CD4-positive, CD25-positive, alpha-beta regulatory T cell (primary cell): ENCODE results near the gene PDPK1. TPM values are rescaled to one million over a fixed set of nuclear protein-coding genes. Genes with fewer than 3 reads are reported as not detected.
"Not testable (repeated sequence)": the region's sequence is repeated elsewhere in the genome, so short reads cannot be mapped to it uniquely, and the experiment has no call there.

Experiments
- ATAC-seq, 2 donors: fragments of 150-1000 bp; cut with Tn5 transposase; one replicate each; pipeline ENCODE4 v1.10.0; 2021; ENCODE audit warnings: low read depth in 2 of 2, moderate number of reproducible peaks in 2 of 2, moderate library complexity in 1 of 2
- DNase-seq, 3 donors: peaks; one replicate each; pipeline versions ENCODE4 v3.0.0 to v3.0.0-alpha.2; 2012 to 2022; ENCODE audit warnings: mixed read lengths in 1 of 3
- H3K27ac ChIP-seq: one replicate; pipeline ENCODE4 v1.7.0; 2013; ENCODE audit warnings: mild to moderate bottlenecking, low read length; ENCODE audit not compliant: insufficient read depth, poor library complexity, severe bottlenecking
- H3K27me3 ChIP-seq: one replicate; pipeline ENCODE4 v1.7.0; 2013; ENCODE audit warnings: low read length; ENCODE audit not compliant: control insufficient read depth, insufficient read depth
- H3K36me3 ChIP-seq: one replicate; pipeline ENCODE4 v1.7.0; 2013; ENCODE audit warnings: mild to moderate bottlenecking, low read length, moderate library complexity; ENCODE audit not compliant: control insufficient read depth, insufficient read depth
- H3K4me1 ChIP-seq: 2 replicates; pipeline ENCODE4 v1.7.0; 2013; ENCODE audit warnings: mild to moderate bottlenecking, low read length; ENCODE audit not compliant: insufficient read depth, control insufficient read depth, poor library complexity, severe bottlenecking
- H3K4me3 ChIP-seq: one replicate; pipeline ENCODE4 v1.7.0; 2013; ENCODE audit warnings: low read depth, mild to moderate bottlenecking, low read length, moderate library complexity
- H3K9me3 ChIP-seq, 2 experiments: 1 replicate in 1 of 2; 2 replicates in 1 of 2; pipeline ENCODE4 v1.7.0; 2013; ENCODE audit warnings: low read length in 2 of 2, mild to moderate bottlenecking in 1 of 2, moderate library complexity in 1 of 2; ENCODE audit not compliant: control insufficient read depth in 2 of 2
- H3K27ac Mint-ChIP-seq, 3 donors: one replicate each; pipeline ENCODE4 v1.8.0; 2020 to 2022; ENCODE audit warnings: mild to moderate bottlenecking in 3 of 3, mixed read lengths in 3 of 3, moderate library complexity in 2 of 3
- H3K27me3 Mint-ChIP-seq: one replicate; pipeline ENCODE4 v1.8.0; 2022; ENCODE audit warnings: mild to moderate bottlenecking, mixed read lengths
- H3K36me3 Mint-ChIP-seq: one replicate; pipeline ENCODE4 v1.8.0; 2020; ENCODE audit warnings: mixed read lengths
- H3K4me1 Mint-ChIP-seq, 4 donors: one replicate each; pipeline ENCODE4 v1.8.0; 2020 to 2022; ENCODE audit warnings: mixed read lengths in 4 of 4, mild to moderate bottlenecking in 1 of 4
- H3K4me3 Mint-ChIP-seq, 4 donors: one replicate each; pipeline ENCODE4 v1.8.0; 2020 to 2022; ENCODE audit warnings: mild to moderate bottlenecking in 4 of 4, mixed read lengths in 4 of 4, moderate library complexity in 3 of 4
- H3K9me3 Mint-ChIP-seq, 7 donors: one replicate each; pipeline ENCODE4 v1.8.0; 2020 to 2022; ENCODE audit warnings: mixed read lengths in 7 of 7, mild to moderate bottlenecking in 3 of 7, moderate library complexity in 2 of 7
- polyA plus RNA-seq, 4 donors: library from polyadenylated mRNA; unstranded; fragments of 300-500 nt; fragmentation: Illumina TruSeq; gene quantifications; one replicate each; pipeline ENCODE4 v1.2.3, GENCODE V29; 2021
- total RNA-seq: library from RNA; stranded (reverse); gene quantifications from one replicate; pipeline ENCODE4 v1.2.3, GENCODE V29; 2022

The PDPK1 gene
- total and polyA plus RNA-seq, 5 donors from 2014 or later = 28.0 to 57.4 (median 30.5) TPM

DNA sequence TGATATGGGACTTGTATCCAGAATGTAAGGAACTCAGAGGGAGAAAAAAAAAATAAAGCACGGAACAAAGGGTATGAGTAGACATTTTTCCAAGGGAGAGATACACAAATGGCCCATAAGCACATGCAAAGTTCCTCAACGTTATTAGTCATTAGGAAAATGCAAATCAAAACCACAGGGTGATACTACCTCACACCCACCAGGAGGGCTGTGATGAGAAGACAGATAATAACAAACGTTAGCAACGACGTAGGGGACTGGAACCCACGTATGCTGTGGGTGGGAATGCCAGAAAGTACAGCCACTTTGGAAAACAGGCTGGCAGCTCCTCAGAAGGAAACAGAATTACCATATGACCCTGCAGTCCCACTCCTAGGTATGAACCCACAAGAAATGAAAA, 34.9 kb downstream of the PDPK1 start:
- not testable (repeated sequence) for H3K36me3 Mint-ChIP-seq, DNase-seq, H3K27ac Mint-ChIP-seq, H3K4me1 Mint-ChIP-seq, H3K36me3 ChIP-seq, H3K27ac ChIP-seq, H3K4me3 Mint-ChIP-seq, ATAC-seq, H3K4me1 ChIP-seq, H3K27me3 Mint-ChIP-seq, H3K9me3 Mint-ChIP-seq, H3K9me3 ChIP-seq, H3K4me3 ChIP-seq, H3K27me3 ChIP-seq

DNA sequence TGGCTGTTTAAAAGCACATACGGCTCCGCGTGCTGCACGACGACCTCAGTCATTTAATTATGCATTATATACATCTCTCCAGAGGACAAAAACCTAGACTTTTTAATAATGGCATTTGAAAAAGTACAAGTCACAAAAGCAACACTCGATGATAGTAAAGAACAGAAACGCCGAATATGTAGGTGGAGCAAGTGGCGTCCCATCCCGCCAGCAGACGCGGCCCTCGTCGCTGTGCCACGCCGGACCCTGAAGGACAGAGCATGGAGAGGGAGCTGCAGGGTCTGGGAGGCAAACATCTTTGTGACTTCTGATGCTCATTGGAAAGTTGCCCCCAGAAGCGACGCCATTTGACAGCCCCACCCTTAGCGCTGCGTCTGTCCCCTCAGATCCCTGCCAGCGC, 38.0 kb downstream of the PDPK1 start:
- not testable (repeated sequence) for DNase-seq, H3K4me1 Mint-ChIP-seq, ATAC-seq, H3K4me3 ChIP-seq, H3K4me1 ChIP-seq, H3K27ac ChIP-seq, H3K36me3 ChIP-seq, H3K27me3 Mint-ChIP-seq, H3K36me3 Mint-ChIP-seq, H3K4me3 Mint-ChIP-seq, H3K27me3 ChIP-seq, H3K9me3 ChIP-seq, H3K9me3 Mint-ChIP-seq, H3K27ac Mint-ChIP-seq

DNA sequence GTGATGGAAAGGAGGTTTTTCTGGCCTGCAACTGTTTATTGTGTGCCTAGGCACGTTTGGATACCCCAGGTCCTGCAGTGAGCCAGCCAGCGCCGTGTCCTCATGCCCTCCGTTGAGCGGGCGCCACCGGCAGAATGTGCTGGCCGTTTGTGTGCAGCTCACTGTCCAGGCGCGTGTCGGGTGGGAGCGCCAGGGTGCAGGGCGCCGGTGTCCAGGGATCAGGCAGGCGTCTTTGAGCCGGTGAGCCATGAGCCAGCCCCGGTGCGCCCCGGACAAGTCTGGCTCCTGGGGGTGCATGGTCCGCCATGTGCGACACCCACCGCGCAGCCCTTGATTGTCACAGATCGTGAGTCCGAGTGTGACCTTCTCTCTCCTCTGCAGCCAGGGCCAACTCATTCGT, 39.2 kb downstream of the PDPK1 start:
- not testable (repeated sequence) for H3K4me3 Mint-ChIP-seq, H3K4me3 ChIP-seq, H3K27me3 ChIP-seq, H3K36me3 Mint-ChIP-seq, H3K4me1 Mint-ChIP-seq, H3K27me3 Mint-ChIP-seq, H3K4me1 ChIP-seq, ATAC-seq, DNase-seq, H3K9me3 ChIP-seq, H3K27ac ChIP-seq, H3K9me3 Mint-ChIP-seq, H3K36me3 ChIP-seq, H3K27ac Mint-ChIP-seq

DNA sequence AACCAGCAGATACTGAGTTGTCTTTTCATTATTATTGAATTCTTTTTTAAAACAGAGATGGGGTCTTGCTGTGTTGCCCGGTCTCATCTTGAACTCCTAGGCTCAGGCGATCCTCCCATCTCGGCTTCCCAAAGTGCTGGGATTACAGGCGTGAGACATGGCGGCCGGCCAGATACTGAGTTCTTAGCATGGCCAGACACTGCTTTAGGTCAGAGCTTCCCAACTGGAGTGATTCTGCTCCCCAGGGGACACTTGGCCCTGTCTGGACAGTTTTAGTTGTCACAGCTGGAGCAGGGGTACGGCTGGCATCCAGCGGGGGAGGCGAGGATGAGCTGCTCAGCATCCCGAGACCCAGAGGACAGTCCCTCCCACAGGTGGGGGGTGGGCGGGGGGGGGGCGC, 41.1 kb downstream of the PDPK1 start:
- not testable (repeated sequence) for ATAC-seq, H3K27me3 Mint-ChIP-seq, H3K4me1 Mint-ChIP-seq, H3K27ac Mint-ChIP-seq, H3K27me3 ChIP-seq, H3K9me3 ChIP-seq, H3K4me3 Mint-ChIP-seq, H3K36me3 Mint-ChIP-seq, H3K4me3 ChIP-seq, H3K36me3 ChIP-seq, H3K9me3 Mint-ChIP-seq, H3K27ac ChIP-seq, DNase-seq, H3K4me1 ChIP-seq

DNA sequence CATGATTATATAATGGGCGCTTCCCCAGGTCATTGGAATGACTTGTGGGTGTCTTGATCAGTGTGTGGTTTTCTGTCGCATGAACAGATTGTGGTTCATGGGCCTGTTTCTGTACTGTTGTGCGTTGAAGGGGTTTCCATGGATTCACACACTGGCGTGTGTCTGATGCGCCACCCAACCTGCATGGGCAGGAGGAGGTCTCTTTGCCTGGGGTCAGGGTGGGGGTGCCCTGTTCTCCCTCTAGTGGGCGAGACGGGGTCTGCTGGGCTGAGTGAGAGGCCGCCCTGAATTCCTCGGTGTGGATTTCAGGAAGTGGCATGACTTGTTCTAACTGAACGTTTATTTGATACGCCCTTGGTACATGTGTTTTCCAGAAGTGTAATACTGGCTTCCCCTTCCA, 42.3 kb downstream of the PDPK1 start:
- DNase-seq, H3K36me3 Mint-ChIP-seq, H3K4me3 Mint-ChIP-seq, H3K27me3 ChIP-seq, H3K4me1 Mint-ChIP-seq, ATAC-seq, H3K9me3 ChIP-seq, H3K4me1 ChIP-seq, H3K27ac Mint-ChIP-seq, H3K27ac ChIP-seq, H3K36me3 ChIP-seq, H3K4me3 ChIP-seq, H3K9me3 Mint-ChIP-seq, H3K27me3 Mint-ChIP-seq: not testable (repeated sequence)

DNA sequence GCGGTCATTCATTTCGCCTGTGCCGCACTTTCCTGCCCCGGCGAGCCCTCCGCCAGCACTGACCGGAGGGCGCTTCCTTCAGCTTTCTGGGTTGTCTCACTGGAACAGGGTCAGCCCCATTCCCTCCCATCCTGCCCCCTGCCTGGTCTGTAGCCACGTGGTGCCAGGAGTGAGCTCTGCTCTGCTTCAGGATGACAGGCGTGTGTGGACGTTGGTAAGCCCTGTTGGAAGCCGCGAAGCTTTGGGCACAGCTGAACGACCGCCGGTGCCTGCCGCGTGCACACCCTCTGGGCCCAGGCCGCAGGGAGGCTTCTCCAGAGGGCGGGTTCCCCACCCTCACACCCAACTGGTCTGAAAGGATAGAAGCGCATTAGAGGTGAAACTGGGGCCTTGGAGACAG, 43.0 kb downstream of the PDPK1 start:
- H3K36me3 ChIP-seq, H3K9me3 Mint-ChIP-seq, H3K27ac ChIP-seq, H3K4me1 Mint-ChIP-seq, H3K4me3 Mint-ChIP-seq, H3K4me1 ChIP-seq, H3K27me3 Mint-ChIP-seq, H3K9me3 ChIP-seq, ATAC-seq, H3K4me3 ChIP-seq, H3K36me3 Mint-ChIP-seq, H3K27me3 ChIP-seq, DNase-seq, H3K27ac Mint-ChIP-seq: not testable (repeated sequence)

DNA sequence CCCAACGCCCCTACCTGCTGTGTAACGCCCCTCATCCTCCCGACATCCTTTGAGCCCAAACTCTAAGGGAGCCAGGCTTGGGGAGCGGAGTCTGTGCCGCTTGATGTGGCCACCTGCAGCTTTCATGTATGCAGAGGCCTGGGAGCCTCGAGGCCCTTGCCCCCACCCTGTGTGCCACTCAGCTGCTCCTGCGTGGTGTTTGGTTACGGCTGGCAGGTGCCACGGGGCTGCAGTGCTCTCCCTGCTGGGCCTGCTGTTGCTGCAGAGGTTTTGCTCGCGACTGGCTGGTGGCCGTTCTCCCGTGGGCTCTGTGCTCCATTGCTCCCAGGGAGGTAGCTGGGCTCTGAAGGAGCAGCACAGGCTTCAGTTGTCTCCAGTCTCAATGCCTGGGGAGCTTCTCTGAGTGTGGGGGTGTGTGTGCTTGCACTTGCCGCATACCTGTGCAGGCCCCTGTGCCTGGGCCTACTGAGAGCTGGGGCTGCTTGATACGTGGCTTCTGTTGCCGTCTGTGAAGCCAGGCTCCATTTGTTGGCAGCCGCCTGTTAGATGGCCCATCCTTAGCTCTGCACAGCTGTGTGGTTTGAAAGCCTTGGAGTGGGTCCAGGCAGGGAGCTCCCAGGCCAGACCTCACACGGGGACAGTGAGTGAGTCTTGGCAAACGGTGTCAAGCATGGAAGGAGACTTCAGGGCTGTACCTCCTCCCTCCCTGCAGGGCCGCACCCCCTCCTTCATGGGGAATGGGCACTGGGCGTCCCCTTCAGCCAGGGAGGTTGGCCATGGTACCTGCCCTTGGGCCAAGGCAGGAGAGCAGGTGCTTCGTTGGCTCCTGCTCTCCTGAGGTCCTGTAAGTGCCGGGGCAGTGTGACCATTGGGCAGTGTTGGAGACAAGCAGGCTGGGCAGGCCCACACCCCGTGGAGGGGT, 47.2 kb downstream of the PDPK1 start:
- Histone ChIP-seq H3K36me3 (peaks cover 33% of the 10 kb centered on the region), H3K4me1 (no peaks in the 10 kb centered on the region), H3K4me3 (no peak overlapping the region), H3K27me3 (no peaks in the 10 kb centered on the region), H3K9me3 (no peaks in the 10 kb centered on the region), H3K27ac (no peak overlapping the region)
- Mint-ChIP-seq H3K36me3 (peaks cover 25% of the 10 kb centered on the region), H3K9me3 (no peaks in the 10 kb centered on the region), H3K27me3 (no peaks in the 10 kb centered on the region), H3K4me1 (peaks cover 0 to 5% (median 2%) of the 10 kb centered on the region in 4 donors), H3K4me3 (no peak overlapping the region), H3K27ac (peak overlapping the region in 1 of 3 donors; percentile 48)
- ATAC-seq = no peak
- DNase-seq = no peak

DNA sequence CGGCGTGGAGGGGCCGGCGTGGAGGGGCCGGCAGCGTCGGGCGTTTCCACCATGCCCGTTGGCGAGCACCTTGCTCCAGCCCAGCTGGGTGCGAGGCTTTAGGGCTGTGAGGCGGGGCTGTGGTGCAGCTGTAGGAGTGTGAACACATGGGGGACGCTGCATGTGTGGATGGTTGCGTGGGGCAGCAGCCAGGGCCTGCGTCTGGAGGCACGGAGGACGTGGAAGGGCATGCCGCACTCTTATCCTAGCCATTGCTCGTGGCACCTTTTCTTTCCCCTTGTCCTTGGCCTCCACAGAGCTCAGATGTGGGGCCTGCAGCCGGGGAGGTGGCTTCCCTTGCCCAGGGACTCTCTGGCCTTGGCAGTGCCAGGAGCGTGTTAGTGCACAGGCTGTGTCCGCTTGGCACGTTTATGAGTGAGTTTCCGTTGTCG, 47.8 kb downstream of the PDPK1 start:
- H3K27ac Mint-ChIP-seq = no peak overlapping the region
- H3K36me3 Mint-ChIP-seq = peaks cover 31% of the 10 kb centered on the region
- Histone ChIP-seq H3K9me3 (no peaks in the 10 kb centered on the region), H3K27me3 (no peaks in the 10 kb centered on the region), H3K4me1 (no peaks in the 10 kb centered on the region), H3K27ac (no peak overlapping the region), H3K36me3 (peaks cover 38% of the 10 kb centered on the region), H3K4me3 (no peak overlapping the region)
- no peaks in the 10 kb centered on the region for H3K27me3 Mint-ChIP-seq
- H3K9me3 Mint-ChIP-seq = no peaks in the 10 kb centered on the region
- DNase-seq (no peak), ATAC-seq (no peak)
- H3K4me3 Mint-ChIP-seq = no peak overlapping the region
- H3K4me1 Mint-ChIP-seq = peaks cover 0 to 8% (median 3%) of the 10 kb centered on the region in 4 donors
